PC-9 (cell line): ENCODE results near the gene SGCD. TPM values are rescaled to one million over a fixed set of nuclear protein-coding genes. Genes with fewer than 3 reads are reported as not detected.

Experiments
- BruUV-seq: library from RNA; stranded (reverse); fragments of 400-500 nt; replicated peaks from 2 replicates; lab custom pipeline; 2021; lab: Mats Ljungman, UMichigan
- CTCF ChIA-PET: fragments of 300-600 bp; sonication (Branson Sonifier 250); formaldehyde crosslinking; loops from one replicate; lab custom pipeline; 2022; ENCODE audit warnings: antibody characterized with exemption; lab: Charles Lee
- POLR2A ChIA-PET: fragments of 300-600 bp; sonication (Branson Sonifier 250); formaldehyde crosslinking; loops from one replicate; lab custom pipeline; 2022; ENCODE audit warnings: antibody characterized with exemption; ENCODE audit not compliant: unreplicated experiment; lab: Charles Lee
- DNase-seq, 2 experiments: peaks; one replicate each; pipeline versions ENCODE4 v3.0.0 to v3.0.0-alpha.2; 2015 to 2022; ENCODE audit warnings: mixed read lengths in 1 of 2
- H2AFZ ChIP-seq: fragments of 200-600 bp; sonication (generic); 2 replicates; pipeline ENCODE4 v1.8.1; 2017; ENCODE audit warnings: antibody characterized with exemption
- H3F3A ChIP-seq: fragments of 200-600 bp; sonication (generic); 2 replicates; pipeline ENCODE4 v1.8.1; 2017; ENCODE audit warnings: antibody characterized with exemption, mild to moderate bottlenecking, low read depth; ENCODE audit not compliant: insufficient read depth
- H3K27ac ChIP-seq: fragments of 200-600 bp; sonication (generic); 2 replicates; pipeline ENCODE4 v1.6.1; 2016; ENCODE audit warnings: mixed run types
- H3K27me3 ChIP-seq: fragments of 200-600 bp; sonication (generic); 2 replicates; pipeline ENCODE4 v1.6.1; 2016; ENCODE audit warnings: low read depth, mixed run types; ENCODE audit not compliant: insufficient read depth
- H3K36me3 ChIP-seq: fragments of 200-600 bp; sonication (generic); 2 replicates; pipeline ENCODE4 v1.6.1; 2016; ENCODE audit warnings: low read depth, mixed run types
- H3K4me1 ChIP-seq: fragments of 200-600 bp; sonication (generic); replicated peaks from 2 replicates; pipeline ENCODE4 v1.6.1; 2016; ENCODE audit warnings: mixed run types; ENCODE audit not compliant: insufficient read depth
- H3K4me2 ChIP-seq: fragments of 200-600 bp; sonication (generic); 2 replicates; pipeline ENCODE4 v1.6.1; 2017; ENCODE audit warnings: mixed run types
- H3K4me3 ChIP-seq: fragments of 200-600 bp; sonication (generic); 2 replicates; pipeline ENCODE4 v1.6.1; 2016; ENCODE audit warnings: mixed run types
- H3K79me2 ChIP-seq: fragments of 200-600 bp; sonication (generic); 2 replicates; pipeline ENCODE4 v1.6.1; 2017; ENCODE audit warnings: low read depth, mixed run types
- H3K9me2 ChIP-seq: fragments of 200-600 bp; sonication (generic); 2 replicates; pipeline ENCODE4 v1.8.1; 2017; ENCODE audit warnings: mild to moderate bottlenecking; ENCODE audit not compliant: insufficient read depth
- H3K9me3 ChIP-seq: fragments of 200-600 bp; sonication (generic); 2 replicates; pipeline ENCODE4 v1.8.1; 2016; ENCODE audit warnings: low read depth; ENCODE audit not compliant: insufficient read depth
- H4K20me1 ChIP-seq: fragments of 200-600 bp; sonication (generic); 2 replicates; pipeline ENCODE4 v1.8.1; 2017; ENCODE audit not compliant: insufficient read depth
- EZH2 ChIP-seq: fragments of 200-600 bp; sonication (generic); IDR thresholded peaks from 2 replicates; pipeline ENCODE4 v1.8.0; 2017; ENCODE audit warnings: antibody characterized with exemption, low read depth
- intact Hi-C: fragments of 100-400 bp; cut with micrococcal nuclease; formaldehyde crosslinking; loops from one replicate; pipeline ENCODE4 v1.10.0; 2022; ENCODE audit not compliant: unreplicated experiment
- total RNA-seq: library from RNA; stranded (reverse); gene quantifications from 2 replicates; pipeline ENCODE4 v1.2.3, GENCODE V29; 2021
- TF ChIP-seq, protein P1 (sequence below): fragments of 200-600 bp; sonication (generic); conservative IDR thresholded peaks from 2 replicates; pipeline ENCODE4 v1.6.1; 2017; ENCODE audit warnings: mixed run types, antibody characterized with exemption, mild to moderate bottlenecking, moderate library complexity

SGCD gene
- total RNA-seq, 1 experiment from 2014 or later: not detected

DNA sequence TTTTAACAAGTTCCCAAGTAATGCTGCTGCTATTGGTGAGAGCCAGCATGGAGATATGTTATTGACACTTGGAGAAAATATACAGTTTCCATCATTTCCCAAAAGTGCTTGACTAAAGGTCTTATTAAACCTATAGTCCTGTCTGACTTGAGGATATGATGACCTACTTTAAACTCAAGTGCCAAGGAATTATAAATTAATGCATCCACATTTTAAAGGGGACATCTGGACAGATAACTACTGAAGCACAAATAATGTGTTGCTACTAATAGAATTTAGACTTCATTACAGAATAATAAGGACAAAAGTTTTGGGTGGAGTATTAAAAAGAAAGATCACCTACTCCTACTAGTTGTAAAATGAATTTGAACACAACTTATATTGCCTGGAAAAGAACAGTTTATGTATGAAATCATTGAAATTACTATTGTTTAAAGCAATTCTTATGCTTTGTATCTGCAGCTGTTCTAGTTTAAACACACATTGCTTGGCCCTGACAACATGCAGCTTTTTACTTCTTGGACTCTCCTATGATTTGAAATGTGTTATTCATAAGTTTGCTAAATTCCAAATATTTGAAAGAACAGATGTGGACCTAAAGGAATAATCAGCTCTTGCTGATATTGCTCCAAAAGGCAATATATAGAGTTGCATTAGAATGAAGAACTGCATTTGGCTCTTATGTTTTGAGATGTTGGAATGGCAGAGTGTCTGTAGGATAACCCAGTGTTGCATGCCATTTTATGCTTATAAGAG lies 73.4 kb downstream of the SGCD start:
- BruUV-seq: no TSS peak
- no peak overlapping the region for H3K4me2 ChIP-seq
- no peak overlapping the region for H2AFZ ChIP-seq
- intact Hi-C loops: no loop called here
- H3K27ac ChIP-seq: no peak overlapping the region
- no peak for DNase-seq
- H3K79me2 ChIP-seq: no peaks in the 10 kb centered on the region
- H3F3A ChIP-seq: no peaks in the 10 kb centered on the region
- no peaks in the 10 kb centered on the region for H3K9me3 ChIP-seq
- H3K4me3 ChIP-seq: no peak overlapping the region
- H3K27me3 ChIP-seq: no peaks in the 10 kb centered on the region
- H3K4me1 ChIP-seq: no peaks in the 10 kb centered on the region
- ChIA-PET POLR2A (no interaction called here), CTCF (no interaction called here)
- H4K20me1 ChIP-seq: no peaks in the 10 kb centered on the region
- no peaks in the 10 kb centered on the region for H3K36me3 ChIP-seq
- H3K9me2 ChIP-seq: no peaks in the 10 kb centered on the region
- TF ChIP-seq, protein P1, sequence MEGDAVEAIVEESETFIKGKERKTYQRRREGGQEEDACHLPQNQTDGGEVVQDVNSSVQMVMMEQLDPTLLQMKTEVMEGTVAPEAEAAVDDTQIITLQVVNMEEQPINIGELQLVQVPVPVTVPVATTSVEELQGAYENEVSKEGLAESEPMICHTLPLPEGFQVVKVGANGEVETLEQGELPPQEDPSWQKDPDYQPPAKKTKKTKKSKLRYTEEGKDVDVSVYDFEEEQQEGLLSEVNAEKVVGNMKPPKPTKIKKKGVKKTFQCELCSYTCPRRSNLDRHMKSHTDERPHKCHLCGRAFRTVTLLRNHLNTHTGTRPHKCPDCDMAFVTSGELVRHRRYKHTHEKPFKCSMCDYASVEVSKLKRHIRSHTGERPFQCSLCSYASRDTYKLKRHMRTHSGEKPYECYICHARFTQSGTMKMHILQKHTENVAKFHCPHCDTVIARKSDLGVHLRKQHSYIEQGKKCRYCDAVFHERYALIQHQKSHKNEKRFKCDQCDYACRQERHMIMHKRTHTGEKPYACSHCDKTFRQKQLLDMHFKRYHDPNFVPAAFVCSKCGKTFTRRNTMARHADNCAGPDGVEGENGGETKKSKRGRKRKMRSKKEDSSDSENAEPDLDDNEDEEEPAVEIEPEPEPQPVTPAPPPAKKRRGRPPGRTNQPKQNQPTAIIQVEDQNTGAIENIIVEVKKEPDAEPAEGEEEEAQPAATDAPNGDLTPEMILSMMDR: no peak
- no peak for TF ChIP-seq EZH2

DNA sequence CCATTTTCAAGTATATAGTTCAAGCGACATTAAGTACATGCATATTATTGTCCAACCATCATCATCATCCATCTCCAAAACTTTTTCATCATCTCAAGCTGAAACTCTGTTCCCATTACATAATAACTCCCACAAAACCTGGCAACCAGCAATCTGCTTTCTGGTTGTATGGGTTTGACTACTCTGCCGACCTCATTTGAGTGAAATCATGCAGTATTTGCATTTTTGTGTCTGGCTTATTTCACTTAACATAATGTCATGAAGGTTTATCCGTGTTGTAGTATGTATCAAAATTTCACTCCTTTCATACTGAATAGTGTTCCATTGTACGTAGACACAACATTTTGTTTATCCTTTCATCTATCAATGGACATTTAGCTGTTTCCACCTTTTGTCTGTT lies 74.8 kb downstream of the SGCD start:
- POLR2A ChIA-PET: no interaction called here
- H3K27ac ChIP-seq: no peak overlapping the region
- H3K4me1 ChIP-seq: no peaks in the 10 kb centered on the region
- H3K36me3 ChIP-seq: no peaks in the 10 kb centered on the region
- no peaks in the 10 kb centered on the region for H3K79me2 ChIP-seq
- intact Hi-C loops: no loop called here
- no peak overlapping the region for H2AFZ ChIP-seq
- no peaks in the 10 kb centered on the region for H3K9me2 ChIP-seq
- no peaks in the 10 kb centered on the region for H3K27me3 ChIP-seq
- no peak for DNase-seq
- CTCF ChIA-PET: no interaction called here
- no peaks in the 10 kb centered on the region for H4K20me1 ChIP-seq
- no peak for TF ChIP-seq EZH2
- TF ChIP-seq, protein P1: no peak
- no peaks in the 10 kb centered on the region for H3F3A ChIP-seq
- H3K4me3 ChIP-seq: no peak overlapping the region
- no peaks in the 10 kb centered on the region for H3K9me3 ChIP-seq
- BruUV-seq: no TSS peak
- no peak overlapping the region for H3K4me2 ChIP-seq

DNA sequence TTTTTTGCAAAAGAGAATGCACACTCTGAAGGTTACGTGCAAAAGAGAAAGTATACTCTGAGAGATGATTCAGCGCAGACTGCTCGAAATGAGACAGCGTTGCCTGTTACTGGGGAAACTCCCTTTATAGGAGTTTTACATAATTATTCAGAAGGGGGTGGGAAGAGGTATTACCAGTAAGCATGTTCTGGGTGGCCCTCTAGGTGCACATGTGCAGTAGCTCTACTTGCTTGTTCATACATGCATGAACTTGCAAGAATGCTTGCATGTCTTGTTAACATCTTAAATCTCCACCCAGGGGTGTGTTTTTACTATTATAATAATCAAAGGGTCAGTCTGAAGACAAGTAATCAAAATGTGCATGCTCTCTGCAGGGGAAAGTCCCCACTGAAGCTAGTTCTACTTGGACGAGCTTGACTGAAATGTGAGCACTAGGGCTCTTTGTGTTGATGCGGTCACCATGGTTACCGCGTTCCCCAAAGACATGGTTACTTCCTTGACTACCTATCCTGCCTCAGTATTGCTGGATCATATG lies 75.5 kb downstream of the SGCD start:
- POLR2A ChIA-PET: no interaction called here
- Histone ChIP-seq H2AFZ (no peak overlapping the region), H3K4me3 (no peak overlapping the region), H3F3A (no peaks in the 10 kb centered on the region), H3K9me3 (no peaks in the 10 kb centered on the region), H3K4me2 (no peak overlapping the region), H3K36me3 (no peaks in the 10 kb centered on the region), H3K9me2 (no peaks in the 10 kb centered on the region), H3K4me1 (no peaks in the 10 kb centered on the region), H4K20me1 (no peaks in the 10 kb centered on the region), H3K79me2 (no peaks in the 10 kb centered on the region), H3K27ac (no peak overlapping the region), H3K27me3 (no peaks in the 10 kb centered on the region)
- no TSS peak for BruUV-seq
- CTCF ChIA-PET: no interaction called here
- DNase-seq: peak in 1 of 2 experiments; percentile 49
- intact Hi-C loops: no loop called here
- TF ChIP-seq EZH2: no peak
- TF ChIP-seq, protein P1: no peak
